ENCODE data around the gene SGCG.
"Not testable (repeated sequence)": the region's sequence is repeated elsewhere in the genome, so short reads cannot be mapped to it uniquely, and the experiment has no call there.

The SGCG gene, protein sequence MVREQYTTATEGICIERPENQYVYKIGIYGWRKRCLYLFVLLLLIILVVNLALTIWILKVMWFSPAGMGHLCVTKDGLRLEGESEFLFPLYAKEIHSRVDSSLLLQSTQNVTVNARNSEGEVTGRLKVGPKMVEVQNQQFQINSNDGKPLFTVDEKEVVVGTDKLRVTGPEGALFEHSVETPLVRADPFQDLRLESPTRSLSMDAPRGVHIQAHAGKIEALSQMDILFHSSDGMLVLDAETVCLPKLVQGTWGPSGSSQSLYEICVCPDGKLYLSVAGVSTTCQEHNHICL

GRCh38 chr13:23180711-23181110 is at the start of gene SGCG:
SGCG (plus strand) TSS chr13:23180979; CDS start chr13:23203695, 22,716 bp downstream.
- no peak for DNase-seq

- DNase-seq, result no peak
Measured at GRCh38 chr13:23134542-23134941, 46.2 kb upstream of the SGCG start.

GRCh38 chr13:23140492-23140891 is 40.3 kb upstream of the SGCG start:
- no peak for DNase-seq

DNA sequence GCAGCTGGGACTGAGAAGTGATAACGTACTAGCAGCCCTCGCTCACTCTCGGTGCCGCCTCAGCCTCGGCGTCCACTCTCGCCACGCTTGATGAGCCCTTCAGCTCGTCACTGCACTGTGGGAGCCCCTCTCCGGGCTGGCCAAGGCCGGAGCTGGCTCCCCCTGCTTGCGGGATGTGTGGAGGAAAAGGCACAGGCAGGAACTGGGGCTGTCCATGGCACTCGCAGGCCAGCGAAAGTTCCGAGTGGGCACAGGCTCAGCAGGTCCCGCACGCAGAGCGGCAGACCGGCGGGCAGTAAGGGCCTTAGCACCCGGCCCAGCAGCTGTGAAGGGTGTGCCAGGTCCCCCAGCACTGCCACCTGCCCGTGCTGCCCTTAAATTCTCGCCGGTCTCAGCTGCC is 38.8 kb upstream of the SGCG start:
- no peak for DNase-seq

GRCh38 chr13:23142607-23143006 is 38.2 kb upstream of the SGCG start:
- DNase-seq, result not testable (repeated sequence)

- no peak for DNase-seq
Measured at GRCh38 chr13:23144431-23144830, 36.3 kb upstream of the SGCG start.

DNA sequence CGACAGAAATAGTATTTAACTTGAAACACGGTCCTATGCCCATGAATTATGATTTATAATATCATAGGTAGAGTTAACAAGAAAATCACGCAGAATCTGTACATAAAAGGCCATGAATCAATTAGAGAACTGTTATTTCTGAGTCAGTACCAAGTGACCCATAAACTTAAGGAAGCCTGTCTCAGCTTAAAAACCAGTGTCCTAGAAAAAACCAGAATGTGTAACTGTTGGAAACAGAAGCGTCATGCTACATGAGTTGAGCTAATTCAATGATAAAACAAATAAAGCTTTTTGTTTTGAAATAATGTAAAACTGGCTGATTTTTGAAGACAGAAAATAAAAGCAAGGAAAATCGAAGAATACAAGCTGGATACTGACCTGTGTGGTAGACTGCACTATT is 34.8 kb upstream of the SGCG start:
- DNase-seq, result no peak

DNA sequence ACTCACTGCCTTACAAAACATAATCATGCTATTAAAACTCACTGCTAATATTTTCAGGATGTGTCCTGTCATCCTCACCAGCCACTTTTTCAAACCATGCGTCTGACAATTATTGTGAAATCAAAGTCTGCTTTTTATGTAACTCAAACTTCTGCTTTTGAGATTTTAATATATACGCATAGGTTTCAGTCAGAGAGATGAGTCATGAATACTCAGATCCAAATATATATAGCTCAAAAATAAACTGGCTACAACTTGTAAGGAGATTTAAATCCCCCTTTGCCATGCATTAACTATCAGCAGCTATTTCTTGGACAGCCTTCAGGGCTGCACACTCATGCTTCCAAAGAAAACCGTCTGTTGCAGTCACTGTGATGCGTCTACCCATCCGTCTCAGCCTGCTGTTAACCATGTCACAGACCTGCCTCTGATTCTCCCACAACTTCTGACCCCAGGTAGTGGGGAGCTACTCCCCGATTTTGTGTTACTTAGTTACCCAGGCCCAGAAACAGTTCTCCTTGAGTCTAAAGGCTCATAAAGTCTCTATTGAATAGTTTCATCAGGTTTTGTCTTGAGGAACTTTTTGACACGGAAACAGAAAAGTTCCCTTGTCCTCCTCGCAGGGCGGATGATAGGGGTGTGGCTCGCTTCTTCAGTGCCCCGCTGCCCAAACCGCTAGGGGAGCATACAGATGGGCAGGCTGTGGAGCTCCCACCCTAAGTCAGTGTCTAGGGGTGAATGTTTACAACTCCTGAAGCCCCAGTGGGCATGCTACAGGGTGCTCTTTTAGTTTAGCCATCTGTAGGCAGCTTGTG is 33.8 kb upstream of the SGCG start:
- no peak for DNase-seq

GRCh38 chr13:23147827-23148226 is 33.0 kb upstream of the SGCG start:
- DNase-seq, result no peak

- DNase-seq, result no peak
Measured at GRCh38 chr13:23157781-23158180, 23.0 kb upstream of the SGCG start.

DNA sequence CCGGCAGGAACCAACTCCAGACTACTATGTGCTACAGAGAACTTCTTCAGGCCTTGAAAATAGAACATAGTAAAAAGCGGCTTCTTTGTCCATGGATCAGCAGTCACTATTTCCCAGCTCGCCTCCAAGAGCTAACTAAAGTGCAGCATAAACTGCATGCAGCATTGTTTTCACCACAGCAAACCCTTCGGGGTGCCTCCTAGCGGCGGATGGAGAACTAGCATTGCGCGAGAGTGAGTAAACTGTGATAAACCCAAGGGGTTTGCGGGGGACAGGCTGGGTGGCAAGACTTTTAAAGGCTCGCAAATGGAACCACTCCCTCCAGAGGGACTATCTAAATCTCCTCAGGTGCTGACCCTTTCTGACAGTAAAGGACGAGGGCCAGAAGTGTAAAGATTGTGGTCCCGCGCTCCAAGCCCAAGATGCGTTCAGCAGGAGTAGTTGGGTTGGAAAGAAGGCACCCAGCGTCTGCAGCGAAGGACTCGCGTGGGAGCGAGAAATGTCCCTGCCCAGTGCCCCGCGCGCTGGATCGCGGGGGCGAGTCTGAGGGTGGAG is 21.5 kb upstream of the SGCG start:
- DNase-seq, result no peak

- DNase-seq, result no peak
Measured at GRCh38 chr13:23159760-23160637, 20.8 kb upstream of the SGCG start.

DNA sequence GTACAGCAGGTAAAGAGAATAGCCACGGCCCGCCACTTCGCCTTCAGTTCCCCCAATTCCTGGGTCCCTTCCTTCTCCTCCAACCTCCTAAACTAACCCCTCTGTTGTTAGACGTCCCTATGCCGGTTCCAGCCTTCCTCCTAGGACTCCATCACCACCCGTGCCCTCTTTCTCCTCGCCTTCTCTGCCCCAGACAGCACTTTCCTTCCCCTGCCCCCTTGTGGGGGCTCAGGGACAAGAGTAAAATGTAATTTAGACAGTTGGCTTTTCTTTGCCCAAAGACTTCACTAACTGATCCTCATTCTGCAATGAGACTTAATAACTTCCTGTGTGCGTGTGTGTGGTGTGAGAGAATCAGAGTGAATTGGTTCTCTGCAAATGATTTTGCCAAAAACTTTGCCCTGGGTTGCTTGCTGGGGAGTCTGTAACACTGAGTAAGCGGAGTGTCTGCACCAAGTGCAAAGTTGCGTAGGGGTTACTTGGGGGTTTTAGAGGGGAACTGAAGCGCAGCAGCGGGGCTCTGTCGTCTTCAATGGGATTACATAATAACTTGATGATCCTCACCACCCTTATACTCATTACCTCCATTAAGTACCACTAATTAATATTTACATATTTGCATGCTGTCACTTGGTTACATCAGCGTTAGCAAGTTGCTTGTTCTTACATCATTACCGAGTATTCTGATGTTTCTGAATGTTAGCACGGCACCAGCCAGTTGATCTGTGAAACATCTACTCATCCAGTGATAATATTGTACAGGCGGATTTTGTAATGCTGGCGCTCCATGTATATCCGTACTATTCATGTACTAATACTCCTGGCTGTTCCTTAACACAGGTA is 19.9 kb upstream of the SGCG start:
- no peak for DNase-seq

GRCh38 chr13:23161481-23161825 is 19.3 kb upstream of the SGCG start:
- no peak for DNase-seq

GRCh38 chr13:23175920-23176319 is 4.9 kb upstream of the SGCG start:
- no peak for DNase-seq

- no peak for DNase-seq
Measured at GRCh38 chr13:23182142-23182541, 1.4 kb downstream of the SGCG start.

GRCh38 chr13:23183292-23183691 is 2.5 kb downstream of the SGCG start:
- no peak for DNase-seq

- no peak for DNase-seq
Measured at GRCh38 chr13:23185542-23185941, 4.8 kb downstream of the SGCG start.

DNA sequence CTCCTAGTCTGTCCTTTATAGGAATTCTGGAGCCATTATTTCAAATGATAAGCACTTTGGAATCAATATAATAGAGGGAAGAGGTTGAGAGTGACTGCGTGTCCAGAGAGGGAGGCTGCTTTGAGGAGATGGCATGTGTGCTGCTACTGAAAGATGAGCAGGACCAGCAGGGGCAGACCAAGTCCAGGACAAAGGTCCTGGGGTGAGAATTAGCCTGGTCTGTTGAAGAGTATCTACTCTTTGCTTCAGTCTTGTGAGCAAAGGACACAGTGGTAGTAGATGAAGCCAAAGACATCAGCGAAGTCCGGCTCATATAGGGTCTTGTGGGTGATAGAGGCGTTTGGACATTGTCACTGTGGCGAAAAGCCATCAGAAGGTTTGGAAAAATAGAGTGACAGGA is 21.1 kb downstream of the SGCG start:
- DNase-seq, result no peak

DNA sequence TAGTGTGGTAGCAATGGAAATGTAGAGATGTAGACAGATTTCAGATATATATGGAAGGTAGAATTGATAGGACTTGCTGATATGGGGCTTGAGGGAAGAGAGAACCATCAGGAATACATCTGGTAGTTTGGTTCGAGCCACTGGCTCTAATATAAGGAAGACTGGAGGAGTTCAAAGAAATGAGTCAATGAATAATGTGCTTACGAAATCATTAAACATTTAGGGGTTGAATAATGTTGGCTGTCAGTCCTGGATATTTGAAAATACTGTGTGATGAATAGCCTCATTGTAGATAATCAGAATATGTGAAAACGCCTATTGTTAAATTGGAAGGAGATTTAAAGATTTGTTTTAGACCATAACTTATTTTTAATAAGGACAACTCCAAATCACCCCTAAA is 21.6 kb downstream of the SGCG start:
- no peak for DNase-seq

GRCh38 chr13:23203516-23203915 is 22.7 kb downstream of the SGCG start:
- DNase-seq, result no peak

GRCh38 chr13:23205807-23206206 is 25.0 kb downstream of the SGCG start:
- DNase-seq, result no peak
